Putamen (tissue), 1 donor: ENCODE data around the gene CCR5.

Source experiments
- DNase-seq: peaks from one replicate; pipeline ENCODE4 v3.0.0-alpha.2; 2016; ENCODE audit warnings: low spot score

CCR5 gene

GRCh38 chr3:46408853-46409252 lies 38.1 kb downstream of the CCR5 start:
- DNase-seq = no peak

GRCh38 chr3:46409739-46410489 lies 39.2 kb downstream of the CCR5 start:
- peak; percentile 61 for DNase-seq

GRCh38 chr3:46410669-46411068 lies 39.9 kb downstream of the CCR5 start:
- no peak for DNase-seq

GRCh38 chr3:46411271-46411670 lies 40.5 kb downstream of the CCR5 start:
- no peak for DNase-seq

GRCh38 chr3:46412786-46413298 lies 42.1 kb downstream of the CCR5 start:
- DNase-seq = no peak

GRCh38 chr3:46413951-46414350 lies 43.2 kb downstream of the CCR5 start:
- DNase-seq = no peak

GRCh38 chr3:46414739-46415138 lies 44.0 kb downstream of the CCR5 start:
- DNase-seq = no peak

- no peak for DNase-seq
Measured at GRCh38 chr3:46416125-46416810, 45.5 kb downstream of the CCR5 start.

GRCh38 chr3:46416811-46417510 lies 46.2 kb downstream of the CCR5 start:
- DNase-seq = no peak

GRCh38 chr3:46417841-46418611 lies 47.3 kb downstream of the CCR5 start:
- no peak for DNase-seq

- no peak for DNase-seq
Measured at GRCh38 chr3:46419816-46420215, 49.1 kb downstream of the CCR5 start.

- DNase-seq = no peak
Measured at GRCh38 chr3:46420931-46421330, 50.2 kb downstream of the CCR5 start.

- no peak for DNase-seq
Measured at GRCh38 chr3:46422617-46423016, 51.9 kb downstream of the CCR5 start.

GRCh38 chr3:46423588-46423987 lies 52.8 kb downstream of the CCR5 start:
- no peak for DNase-seq
